NCI-H2171 (cell line): ENCODE results near the gene KIAA0930.

Source experiments
- DNase-seq: peaks from one replicate; lab custom pipeline; 2025; lab: John Stamatoyannopoulos, UW

KIAA0930 gene

DNA sequence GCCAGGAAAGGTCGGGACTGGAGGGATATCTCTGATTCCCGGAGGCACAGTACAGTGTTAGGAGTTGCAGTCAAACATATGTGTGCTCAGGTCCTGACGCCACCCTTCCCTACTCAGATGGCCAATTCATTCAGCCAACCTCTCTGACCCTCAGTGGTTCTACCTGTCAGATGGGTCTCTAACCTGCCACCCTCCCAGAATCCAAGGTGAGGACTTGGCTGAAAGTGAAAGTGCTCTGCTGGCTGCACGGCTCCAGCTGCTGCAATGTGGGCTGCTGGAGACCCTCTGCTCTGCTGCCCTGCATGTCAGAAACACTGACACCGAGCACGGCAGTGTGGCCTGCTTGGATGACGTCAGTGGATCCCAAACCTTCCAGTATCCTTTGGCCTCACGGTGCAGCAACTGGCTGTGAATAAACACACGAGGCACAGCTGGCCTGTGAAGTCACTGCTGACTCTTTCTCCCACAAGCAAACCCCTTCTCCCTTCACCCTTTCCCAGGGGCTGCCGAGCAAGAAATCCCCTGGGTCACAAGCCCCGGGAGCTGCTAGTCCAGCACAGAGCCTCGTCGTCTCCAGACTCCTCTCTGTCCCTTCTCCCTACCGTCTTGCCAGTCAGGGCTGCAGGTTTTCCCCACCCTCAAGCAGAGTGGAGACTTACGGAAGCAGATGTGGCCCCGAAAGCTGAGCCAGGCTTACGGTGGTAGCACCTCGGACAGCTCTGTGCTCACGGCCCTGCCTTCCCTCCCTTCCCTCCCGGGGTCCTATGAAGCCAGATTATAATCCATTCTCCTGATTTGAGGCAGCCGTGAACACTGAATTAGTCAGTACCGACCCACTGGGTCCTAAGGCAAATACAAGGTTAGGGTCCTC is 24.3 kb downstream of the KIAA0930 start:
- no peak for DNase-seq

GRCh38 chr22:45212992-45213751 is 27.5 kb downstream of the KIAA0930 start:
- DNase-seq: no peak

DNA sequence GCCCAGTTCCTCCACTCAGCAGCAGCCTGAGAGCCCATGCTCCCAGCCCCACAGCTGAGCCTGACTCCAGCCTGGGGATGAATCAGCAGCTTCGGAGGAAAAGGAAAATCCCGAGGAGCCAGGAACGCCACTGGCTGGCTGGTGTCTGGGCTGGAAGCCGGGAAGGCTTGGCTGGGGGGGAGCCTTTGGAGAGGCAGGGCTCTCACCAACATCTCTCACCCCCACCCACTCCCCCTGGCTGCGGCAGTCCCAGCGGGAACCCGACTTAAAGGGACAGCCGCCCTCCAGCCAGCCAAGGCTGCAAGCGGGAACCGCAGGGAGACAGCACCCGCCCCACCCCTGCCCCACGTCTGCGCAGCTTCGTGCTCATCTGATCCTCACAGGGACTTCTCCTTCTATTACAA is 28.4 kb downstream of the KIAA0930 start:
- no peak for DNase-seq

DNA sequence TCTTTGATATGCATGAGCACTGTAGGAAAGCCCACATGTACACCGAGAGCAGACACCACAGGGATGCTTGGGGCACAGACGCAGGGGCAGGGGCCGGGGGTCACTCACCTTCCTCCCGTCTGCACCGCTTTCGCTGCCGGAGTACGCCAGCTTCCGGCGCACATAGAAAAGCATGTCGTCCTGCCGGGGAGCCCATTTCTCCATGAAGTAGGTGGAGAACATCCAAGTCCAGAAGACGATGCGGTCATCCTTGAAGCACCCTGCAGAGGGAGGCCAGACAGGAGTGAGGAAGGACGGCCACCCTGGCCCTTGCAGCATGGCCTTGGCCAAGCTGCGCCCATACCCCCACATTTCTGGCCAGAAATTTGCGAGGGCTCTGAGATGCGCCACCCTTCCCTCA is 28.8 kb downstream of the KIAA0930 start:
- DNase-seq: no peak

GRCh38 chr22:45211435-45211834 is 29.3 kb downstream of the KIAA0930 start:
- DNase-seq: no peak

DNA sequence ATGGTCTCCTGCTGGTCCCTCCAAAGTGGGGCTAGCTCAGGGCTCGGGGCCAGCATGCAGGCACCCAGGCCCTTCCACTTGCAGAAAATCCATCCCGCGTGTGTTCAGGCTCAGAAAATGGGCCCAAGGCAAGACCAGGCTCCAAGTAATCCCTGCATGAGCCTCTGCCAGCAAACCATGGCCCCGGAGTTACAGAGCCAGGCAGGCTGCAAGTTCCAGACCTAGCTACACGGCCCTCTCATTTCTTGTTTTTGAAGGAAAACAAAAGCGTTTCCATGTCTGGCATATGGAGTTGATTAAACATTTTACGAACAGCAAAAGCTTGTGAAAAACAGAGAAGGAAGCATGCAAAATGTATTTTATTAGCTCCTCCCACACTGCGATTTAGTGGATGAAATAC is 29.7 kb downstream of the KIAA0930 start:
- no peak for DNase-seq

DNA sequence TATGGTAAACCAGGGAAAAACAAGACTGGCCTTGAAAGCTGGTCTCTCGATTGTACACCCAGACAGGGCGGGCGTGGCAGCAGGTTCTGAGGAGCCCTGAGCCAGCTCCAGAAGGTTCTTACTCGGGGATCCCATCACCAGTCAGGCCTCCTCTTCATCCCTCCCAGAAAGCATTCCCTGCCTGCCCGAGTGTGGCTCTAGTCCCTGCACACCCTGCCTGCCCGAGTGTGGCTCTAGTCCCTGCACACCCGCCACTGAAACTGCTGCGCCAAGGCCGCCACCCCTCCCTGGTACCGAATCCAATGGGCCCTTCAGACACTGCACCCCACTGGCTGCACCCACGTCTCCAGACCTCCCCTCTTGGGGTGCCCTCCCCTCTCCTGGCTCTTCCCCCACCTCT is 30.1 kb downstream of the KIAA0930 start:
- DNase-seq: no peak

- no peak for DNase-seq
These were observed 30.5 kb downstream of the KIAA0930 start for GRCh38 chr22:45210174-45210573.

DNA sequence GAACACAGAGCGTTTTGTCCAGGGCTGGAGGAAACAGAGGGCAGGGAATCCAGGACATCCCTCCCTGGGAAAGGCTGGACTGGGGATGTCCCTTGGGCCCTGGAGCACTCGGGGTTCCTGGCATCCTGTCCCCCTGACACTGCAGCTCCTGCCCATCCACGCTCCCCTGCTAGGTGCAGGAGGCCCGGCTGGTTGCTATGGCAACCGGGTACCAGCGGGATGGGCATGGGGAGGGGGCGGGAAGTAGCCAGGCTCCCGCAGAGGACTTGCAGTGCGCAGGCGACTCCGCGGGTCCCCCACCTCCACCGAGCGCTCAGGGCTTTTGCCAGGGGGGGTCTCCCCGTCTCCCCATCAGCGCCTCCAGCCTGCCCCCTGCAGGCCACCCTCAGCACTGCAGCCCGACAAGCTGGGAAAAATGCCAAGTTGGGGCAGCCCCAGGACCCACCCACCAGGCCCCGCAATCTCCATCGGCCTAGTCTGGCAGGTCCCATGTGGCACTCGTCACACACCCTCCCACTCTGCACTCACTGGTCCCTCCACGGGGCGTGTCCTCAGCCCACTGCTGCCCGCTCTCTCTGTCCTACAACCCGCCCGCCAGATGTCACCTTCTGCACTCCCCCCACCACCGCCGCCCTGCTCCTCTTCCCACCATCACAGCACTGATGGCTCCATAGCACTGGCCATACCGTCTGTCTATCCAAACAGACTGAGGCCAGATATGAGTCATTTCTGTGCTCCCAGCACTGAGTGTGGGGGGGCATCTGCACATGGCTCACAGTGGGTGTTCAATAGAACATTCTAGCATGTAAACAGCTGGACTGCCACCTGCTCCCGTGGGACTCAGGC is 31.5 kb downstream of the KIAA0930 start:
- DNase-seq: no peak

DNA sequence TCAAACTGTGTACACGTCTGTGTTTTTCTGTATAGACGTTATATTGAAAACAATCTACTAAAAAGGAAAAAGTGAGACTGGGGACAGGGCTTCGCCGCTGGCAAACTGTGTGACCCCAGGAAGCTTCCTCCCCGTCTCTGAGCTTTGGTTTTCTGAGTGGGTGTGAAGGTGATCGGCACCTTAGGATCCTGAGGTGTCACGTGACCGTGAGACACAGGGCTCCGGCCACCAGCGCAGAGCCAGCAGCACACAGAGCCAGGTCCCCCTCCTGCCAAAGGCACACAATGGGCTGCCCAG is 32.0 kb downstream of the KIAA0930 start:
- no peak for DNase-seq

DNA sequence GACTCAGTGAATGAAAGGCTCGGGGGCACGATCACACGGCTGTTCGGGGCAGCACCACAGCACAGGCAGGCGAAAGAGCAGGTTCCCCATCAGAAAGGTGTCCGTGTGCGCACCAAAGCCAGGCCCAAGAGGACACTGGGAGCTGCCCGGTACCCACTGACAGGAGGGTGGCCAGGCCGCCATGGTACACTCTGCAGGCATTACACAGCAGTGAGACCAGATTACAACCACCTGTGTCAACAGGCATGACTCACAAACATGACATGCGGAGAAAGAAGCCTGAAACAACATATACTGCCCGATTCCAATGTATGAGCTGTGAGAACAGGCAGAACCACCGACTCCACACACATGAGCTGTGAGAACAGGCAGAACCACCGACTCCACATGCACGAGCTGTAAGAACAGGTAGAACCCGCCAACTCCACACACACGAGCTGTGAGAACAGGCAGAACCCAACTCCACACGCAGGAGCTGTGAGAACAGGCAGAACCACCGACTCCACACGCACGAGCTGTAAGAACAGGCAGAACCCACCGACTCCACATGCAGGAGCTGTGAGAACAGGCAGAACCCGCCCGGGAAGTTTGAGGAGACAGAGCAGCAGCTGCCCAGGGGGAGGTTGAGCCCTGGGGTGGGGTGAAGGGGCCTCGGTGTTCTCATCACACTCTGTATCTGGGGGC is 32.6 kb downstream of the KIAA0930 start:
- DNase-seq: no peak

DNA sequence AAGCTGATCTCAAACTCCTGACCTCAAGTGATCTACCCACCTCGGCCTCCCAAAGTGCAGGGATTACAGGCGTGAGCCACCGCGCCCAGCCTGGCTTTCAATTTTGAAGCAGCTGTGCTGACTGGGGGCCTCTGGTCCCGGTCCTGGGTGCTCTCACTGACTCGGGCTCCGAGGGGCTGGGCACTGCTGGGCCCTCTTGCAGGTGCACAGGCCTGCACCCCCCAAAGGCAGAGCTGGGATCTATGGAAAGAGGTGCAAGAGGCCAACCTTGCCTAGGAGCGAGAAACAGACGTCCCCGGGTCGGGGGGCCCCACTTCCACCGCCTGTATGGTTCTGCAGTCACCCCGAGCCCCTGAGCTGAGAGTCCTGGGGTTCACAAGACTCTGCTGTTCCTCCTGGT is 33.2 kb downstream of the KIAA0930 start:
- DNase-seq: no peak

- DNase-seq: no peak
These were observed 34.5 kb downstream of the KIAA0930 start for GRCh38 chr22:45206233-45206632.

DNA sequence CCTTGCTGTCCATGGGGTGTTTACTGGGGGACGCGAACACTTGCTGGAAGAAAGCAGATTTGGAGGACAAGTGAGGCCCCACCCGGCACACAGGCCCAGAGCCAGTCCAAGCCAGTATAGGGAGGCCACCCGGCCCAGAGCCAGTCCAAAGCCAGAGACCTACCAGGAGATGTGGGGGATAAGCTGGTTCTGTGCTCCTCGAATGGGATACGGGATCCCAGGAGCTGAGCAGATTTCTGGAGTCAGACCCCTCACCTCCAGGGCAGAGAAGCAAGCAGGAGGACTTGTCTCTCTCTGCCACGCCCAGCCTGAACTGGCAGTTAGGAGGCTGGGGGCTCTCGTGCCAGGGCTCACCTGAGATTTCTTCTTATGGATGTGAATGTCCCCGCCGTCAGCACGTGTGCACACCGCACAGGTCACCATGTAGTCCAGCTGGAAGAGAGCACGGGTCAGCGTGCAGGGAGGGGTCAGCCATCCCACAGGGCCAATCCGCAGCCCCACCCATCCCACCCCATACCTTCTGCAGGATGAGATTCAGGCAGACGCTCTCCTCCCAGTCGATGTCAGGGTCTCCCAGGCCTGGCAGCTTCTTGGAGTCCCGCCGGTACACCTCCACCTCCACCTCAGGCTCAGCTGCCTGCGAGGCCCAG is 35.3 kb downstream of the KIAA0930 start:
- DNase-seq: no peak

DNA sequence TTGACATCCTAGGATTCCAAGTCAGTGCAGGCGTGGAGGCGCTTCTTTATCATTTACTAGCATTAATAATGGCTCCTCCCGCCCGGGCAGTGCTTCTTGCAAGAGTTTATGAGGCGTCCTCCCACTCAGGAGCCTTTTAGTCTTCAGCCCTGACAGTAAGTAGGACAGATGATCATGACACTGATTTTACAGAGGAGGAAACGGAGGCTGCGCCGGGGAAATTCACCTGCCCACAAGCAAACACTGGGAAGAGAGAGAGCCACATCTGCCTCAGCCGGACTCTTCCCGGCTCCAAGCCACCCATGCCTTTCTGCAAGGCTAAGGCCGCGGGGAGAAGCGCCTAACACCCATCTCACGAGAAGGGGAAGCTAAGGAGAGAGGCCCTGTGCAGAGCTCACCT is 35.9 kb downstream of the KIAA0930 start:
- DNase-seq: no peak

GRCh38 chr22:45204241-45204640 is 36.5 kb downstream of the KIAA0930 start:
- no peak for DNase-seq

DNA sequence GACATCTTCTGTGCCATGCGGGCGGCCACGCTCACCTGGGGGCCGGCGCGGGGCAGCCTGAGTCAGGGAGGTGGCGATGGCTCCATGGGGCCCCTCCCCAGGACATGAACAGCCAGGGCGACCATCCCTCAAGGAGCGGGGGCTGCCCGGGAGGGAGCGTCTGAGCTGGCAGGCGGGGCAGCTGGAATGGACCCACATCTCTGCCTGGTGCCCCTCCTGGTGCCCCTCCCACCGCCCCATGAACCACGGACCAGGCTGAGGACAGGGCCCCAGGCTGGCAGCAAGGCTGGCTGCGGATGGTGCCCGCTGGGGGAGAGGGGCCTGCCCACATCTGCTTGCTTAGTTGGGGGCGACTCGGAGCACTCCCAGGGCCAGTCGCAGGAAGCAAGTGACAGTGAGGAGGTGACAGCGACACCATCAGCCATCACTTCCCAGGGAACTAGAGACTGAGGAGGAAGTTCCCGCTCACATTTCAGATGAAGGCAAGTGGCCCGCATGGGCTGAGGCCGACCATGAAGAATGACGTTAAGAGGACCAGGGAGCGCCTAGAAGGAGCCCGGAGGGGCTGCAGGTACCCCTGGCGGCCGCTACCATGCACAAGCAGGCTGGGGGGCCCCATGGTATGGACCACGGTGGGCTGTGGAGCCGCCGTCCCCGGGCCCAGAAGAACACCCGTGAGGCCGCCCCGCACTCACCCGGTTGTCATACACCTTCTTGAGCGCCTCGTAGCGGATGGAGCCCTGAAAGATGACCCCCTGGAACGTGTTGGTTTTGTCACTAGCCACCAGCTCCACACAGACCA is 37.3 kb downstream of the KIAA0930 start:
- DNase-seq: no peak

- DNase-seq: no peak
These were observed 38.2 kb downstream of the KIAA0930 start for GRCh38 chr22:45202333-45203149.

GRCh38 chr22:45201678-45202332 is 38.9 kb downstream of the KIAA0930 start:
- no peak for DNase-seq
